Urothelium cell line (cell line): ENCODE measurements around the gene GRK4.
"Not testable (repeated sequence)": the region's sequence is repeated elsewhere in the genome, so short reads cannot be mapped to it uniquely, and the experiment has no call there.

ENCODE experiments used
- DNase-seq: peaks from one replicate; pipeline ENCODE4 v3.0.0; 2011; ENCODE audit warnings: low spot score, mixed read lengths
- FAIRE-seq: peaks from 2 replicates; lab custom pipeline; 2011; peaks lifted over from hg19 to GRCh38; lab: Jason Lieb, UNC

GRK4 gene

GRCh38 chr4:3031357-3032082 lies 68.1 kb downstream of the GRK4 start:
- no peak for FAIRE-seq
- no peak for DNase-seq

GRCh38 chr4:3034231-3034630 lies 70.9 kb downstream of the GRK4 start:
- DNase-seq (no peak), FAIRE-seq (no peak)

GRCh38 chr4:3035249-3035648 lies 71.9 kb downstream of the GRK4 start:
- FAIRE-seq (no peak), DNase-seq (no peak)

GRCh38 chr4:3035674-3036073 lies 72.3 kb downstream of the GRK4 start:
- no peak for DNase-seq
- FAIRE-seq = no peak

- FAIRE-seq (no peak), DNase-seq (no peak)
Measured at GRCh38 chr4:3036131-3036952, 73.0 kb downstream of the GRK4 start.

GRCh38 chr4:3037957-3038461 lies 74.6 kb downstream of the GRK4 start:
- DNase-seq = no peak
- no peak for FAIRE-seq

- DNase-seq (no peak), FAIRE-seq (no peak)
Measured at GRCh38 chr4:3039706-3040366, 76.5 kb downstream of the GRK4 start.

- no peak for DNase-seq
- FAIRE-seq = no peak
Measured at GRCh38 chr4:3040452-3041191, 77.3 kb downstream of the GRK4 start.

GRCh38 chr4:3041192-3042142 lies 78.1 kb downstream of the GRK4 start:
- FAIRE-seq (no peak), DNase-seq (no peak)

- FAIRE-seq (no peak), DNase-seq (no peak)
Measured at GRCh38 chr4:3042226-3042625, 78.9 kb downstream of the GRK4 start.

- DNase-seq = no peak
- FAIRE-seq = no peak
Measured at GRCh38 chr4:3043282-3044020, 80.1 kb downstream of the GRK4 start.

- FAIRE-seq (no peak), DNase-seq (peak; percentile 25)
Measured at GRCh38 chr4:3044870-3045819, 81.8 kb downstream of the GRK4 start.

GRCh38 chr4:3046162-3046561 lies 82.8 kb downstream of the GRK4 start:
- FAIRE-seq (no peak), DNase-seq (no peak)

GRCh38 chr4:3046623-3047022 lies 83.3 kb downstream of the GRK4 start:
- no peak for FAIRE-seq
- no peak for DNase-seq

- DNase-seq = peak; percentile 23
- FAIRE-seq = no peak
Measured at GRCh38 chr4:3047464-3048286, 84.3 kb downstream of the GRK4 start.

- DNase-seq, FAIRE-seq: not testable (repeated sequence)
Measured at GRCh38 chr4:3051141-3051897, 87.9 kb downstream of the GRK4 start.
